Upper lobe of right lung (tissue), 1 donor: Measurements from ENCODE around the gene TSPAN4. TPM values are rescaled to one million over a fixed set of nuclear protein-coding genes. Genes with fewer than 3 reads are reported as not detected.

ENCODE experiments used
- ATAC-seq: fragments of 200-7000 bp; cut with Tn5 transposase; one replicate; pipeline ENCODE4 v1.9.1; 2020; ENCODE audit warnings: mild to moderate bottlenecking, moderate library complexity
- DNase-seq: peaks from one replicate; pipeline ENCODE4 v3.0.0-alpha.2; 2020
- H3K27ac ChIP-seq: fragments of 200-600 bp; one replicate; pipeline ENCODE4 v1.8.0; 2022
- H3K27me3 ChIP-seq: fragments of 200-600 bp; one replicate; pipeline ENCODE4 v1.8.0; 2022; ENCODE audit warnings: mild to moderate bottlenecking
- H3K36me3 ChIP-seq: fragments of 200-600 bp; one replicate; pipeline ENCODE4 v1.8.0; 2022
- H3K4me1 ChIP-seq: fragments of 200-600 bp; one replicate; pipeline ENCODE4 v1.8.0; 2022
- H3K4me3 ChIP-seq: fragments of 200-600 bp; one replicate; pipeline ENCODE4 v1.8.0; 2022; ENCODE audit warnings: mild to moderate bottlenecking
- H3K9me3 ChIP-seq: fragments of 200-600 bp; one replicate; pipeline ENCODE4 v1.8.0; 2022
- intact Hi-C: fragments of 100-400 bp; cut with DNase I; formaldehyde crosslinking; loops from one replicate; pipeline ENCODE4 v1.11.0; 2022
- total RNA-seq: library from RNA; stranded (reverse); fragmentation: NEBNext Ultra II Directional; extraction: Animal tissue kit (Norgen Biotek cat#: 25700); gene quantifications from one replicate; pipeline ENCODE4 v1.2.1, GENCODE V29; 2021
- TF ChIP-seq, protein P1 (sequence below): fragments of 200-600 bp; IDR thresholded peaks from one replicate; pipeline ENCODE4 v1.8.0; 2022; ENCODE audit warnings: antibody characterized with exemption
- donor health status: DM: no; HTN: yes; CAD: no; lungs with severe emphysema.

The TSPAN4 gene
- total RNA-seq, 1 donor from 2014 or later: 167 TPM

DNA sequence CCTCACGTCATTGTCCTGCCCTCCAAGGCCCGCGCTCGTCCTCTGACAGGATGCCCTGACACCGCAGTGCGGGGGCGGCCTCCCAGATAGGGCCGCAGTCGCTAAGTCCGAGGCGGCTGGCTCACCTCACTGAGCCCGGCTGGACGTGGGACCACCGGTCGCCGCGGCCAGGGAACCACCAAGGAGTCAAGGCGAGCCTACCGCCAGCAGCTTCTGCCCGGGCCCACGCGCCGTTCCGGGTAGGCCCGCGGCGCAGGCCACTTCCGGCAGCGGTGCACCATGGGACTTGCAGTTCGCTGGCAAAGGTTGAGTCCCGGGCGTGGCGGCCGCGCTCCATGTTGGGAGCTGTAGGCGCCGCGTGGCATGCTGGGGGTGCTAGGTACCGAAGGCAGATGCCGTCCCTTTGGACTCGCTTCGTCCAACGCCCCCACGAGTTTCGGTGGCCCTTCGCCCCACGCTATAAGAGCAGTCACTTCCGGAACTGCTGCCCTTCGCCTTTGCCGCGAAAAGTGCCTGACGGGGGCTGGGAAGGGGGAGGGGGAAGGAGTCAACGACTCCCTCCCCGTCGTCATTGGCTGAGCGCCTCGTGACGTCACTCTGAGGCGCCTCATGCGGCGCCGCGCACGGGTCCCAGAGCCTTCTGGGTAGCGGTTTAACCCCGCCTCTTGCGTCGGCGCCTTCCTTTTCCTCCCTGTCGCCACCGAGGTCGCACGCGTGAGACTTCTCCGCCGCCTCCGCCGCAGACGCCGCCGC, 33.2 kb upstream of the TSPAN4 start, which contains the start of gene RPLP2:
Gene RPLP2 (plus strand): TSS at position 681 of the 753 bp plus-strand sequence. CDS start 268 bp downstream, outside the sequence.
- peak within 1 kb of the TSS; percentile 100 for H3K4me3 ChIP-seq
- peak within 1 kb of the TSS; percentile 97 for H3K27ac ChIP-seq
- TF ChIP-seq, protein P1, sequence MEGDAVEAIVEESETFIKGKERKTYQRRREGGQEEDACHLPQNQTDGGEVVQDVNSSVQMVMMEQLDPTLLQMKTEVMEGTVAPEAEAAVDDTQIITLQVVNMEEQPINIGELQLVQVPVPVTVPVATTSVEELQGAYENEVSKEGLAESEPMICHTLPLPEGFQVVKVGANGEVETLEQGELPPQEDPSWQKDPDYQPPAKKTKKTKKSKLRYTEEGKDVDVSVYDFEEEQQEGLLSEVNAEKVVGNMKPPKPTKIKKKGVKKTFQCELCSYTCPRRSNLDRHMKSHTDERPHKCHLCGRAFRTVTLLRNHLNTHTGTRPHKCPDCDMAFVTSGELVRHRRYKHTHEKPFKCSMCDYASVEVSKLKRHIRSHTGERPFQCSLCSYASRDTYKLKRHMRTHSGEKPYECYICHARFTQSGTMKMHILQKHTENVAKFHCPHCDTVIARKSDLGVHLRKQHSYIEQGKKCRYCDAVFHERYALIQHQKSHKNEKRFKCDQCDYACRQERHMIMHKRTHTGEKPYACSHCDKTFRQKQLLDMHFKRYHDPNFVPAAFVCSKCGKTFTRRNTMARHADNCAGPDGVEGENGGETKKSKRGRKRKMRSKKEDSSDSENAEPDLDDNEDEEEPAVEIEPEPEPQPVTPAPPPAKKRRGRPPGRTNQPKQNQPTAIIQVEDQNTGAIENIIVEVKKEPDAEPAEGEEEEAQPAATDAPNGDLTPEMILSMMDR: no peak
- peaks cover 31% of the 10 kb centered on the region for H3K4me1 ChIP-seq
- no peaks in the 10 kb centered on the region for H3K27me3 ChIP-seq
- DNase-seq: peak; percentile 99
- peaks cover 32% of the 10 kb centered on the region for H3K36me3 ChIP-seq
- intact Hi-C loops: no loop called here
- no peaks in the 10 kb centered on the region for H3K9me3 ChIP-seq
- peak; percentile 92 for ATAC-seq

DNA sequence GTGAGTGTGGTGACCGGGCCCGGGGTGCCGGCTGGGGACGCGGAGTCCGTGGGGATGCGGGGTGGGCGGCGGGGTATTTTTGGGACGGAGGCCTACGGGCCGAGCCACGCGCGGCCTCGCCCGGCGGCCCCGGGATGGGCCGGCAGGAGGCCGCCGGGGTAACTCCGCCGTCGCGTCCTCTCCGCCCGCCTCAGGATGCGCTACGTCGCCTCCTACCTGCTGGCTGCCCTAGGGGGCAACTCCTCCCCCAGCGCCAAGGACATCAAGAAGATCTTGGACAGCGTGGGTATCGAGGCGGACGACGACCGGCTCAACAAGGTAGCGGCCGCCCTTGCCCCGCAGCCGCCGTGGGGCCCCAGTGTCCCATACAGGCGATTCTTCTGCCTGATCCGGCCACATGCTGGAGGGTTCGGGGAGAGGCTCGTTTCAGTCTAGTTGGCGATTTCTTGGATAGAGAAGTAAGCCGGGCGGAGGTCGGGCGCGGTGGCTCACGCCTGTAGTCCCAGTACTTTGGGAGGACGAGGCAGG, 32.5 kb upstream of the TSPAN4 start:
- TF ChIP-seq, protein P1: no peak
- H3K9me3 ChIP-seq: no peaks in the 10 kb centered on the region
- no peak for ATAC-seq
- H3K27me3 ChIP-seq: no peaks in the 10 kb centered on the region
- intact Hi-C loops: no loop called here
- H3K4me3 ChIP-seq: peak overlapping the region; percentile 100
- H3K4me1 ChIP-seq: peaks cover 28% of the 10 kb centered on the region
- DNase-seq: no peak
- H3K27ac ChIP-seq: peak overlapping the region; percentile 97
- peaks cover 32% of the 10 kb centered on the region for H3K36me3 ChIP-seq

DNA sequence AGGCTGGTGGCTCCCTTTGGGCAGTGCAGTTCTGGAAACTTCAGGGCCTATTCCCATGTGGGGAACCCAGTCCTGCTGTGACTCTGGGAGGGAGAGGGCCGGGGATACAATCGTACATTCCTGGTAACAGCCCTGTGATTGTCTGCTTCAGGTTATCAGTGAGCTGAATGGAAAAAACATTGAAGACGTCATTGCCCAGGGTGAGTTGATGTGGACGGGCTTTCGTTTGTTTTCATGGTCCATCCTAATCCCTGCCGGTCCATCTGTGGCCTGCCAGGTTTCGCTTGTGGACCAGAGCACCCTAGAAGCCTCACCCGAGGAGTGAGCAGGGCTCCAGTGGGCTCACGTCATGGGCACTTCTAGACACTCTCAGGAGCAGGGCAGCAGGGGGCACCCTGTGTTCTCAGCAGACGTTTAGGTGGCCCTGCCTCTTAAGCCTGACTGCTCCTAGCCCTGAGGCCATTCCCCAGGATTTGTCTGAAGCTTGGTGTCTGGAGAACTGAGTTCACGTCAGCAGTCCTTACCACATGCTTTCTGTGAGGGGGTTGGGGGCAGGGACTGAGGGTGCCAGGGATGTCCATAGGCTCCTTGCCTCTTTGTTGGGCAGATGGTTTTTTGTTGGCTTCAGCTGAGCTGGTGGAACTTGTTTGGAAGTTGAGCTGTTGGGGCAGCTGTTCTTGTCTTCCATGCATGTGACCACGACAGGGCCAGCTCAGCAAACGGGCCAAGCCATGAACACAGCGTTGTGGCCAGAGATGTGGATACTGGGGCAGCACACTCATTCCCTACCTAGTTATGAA, 31.0 kb upstream of the TSPAN4 start:
- Histone ChIP-seq H3K4me1 (peaks cover 23% of the 10 kb centered on the region), H3K27ac (no peak overlapping the region), H3K4me3 (no peak overlapping the region), H3K36me3 (peaks cover 32% of the 10 kb centered on the region), H3K27me3 (no peaks in the 10 kb centered on the region), H3K9me3 (no peaks in the 10 kb centered on the region)
- TF ChIP-seq, protein P1: no peak
- ATAC-seq: no peak
- intact Hi-C loops: no loop called here
- DNase-seq: no peak

DNA sequence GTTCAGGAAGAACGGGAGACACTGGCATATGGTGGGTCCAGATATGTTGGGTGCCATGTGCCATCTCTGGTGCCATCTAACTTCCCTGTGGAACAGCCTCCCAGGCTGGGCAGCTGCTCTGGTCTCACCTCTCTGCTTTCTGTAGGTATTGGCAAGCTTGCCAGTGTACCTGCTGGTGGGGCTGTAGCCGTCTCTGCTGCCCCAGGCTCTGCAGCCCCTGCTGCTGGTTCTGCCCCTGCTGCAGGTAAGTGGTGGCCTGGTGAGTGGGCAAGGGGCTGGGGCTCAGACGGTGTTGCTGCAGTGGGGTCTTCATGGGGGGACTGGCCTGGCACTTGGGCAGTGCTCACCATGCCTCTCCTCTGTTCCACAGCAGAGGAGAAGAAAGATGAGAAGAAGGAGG, 30.3 kb upstream of the TSPAN4 start:
- no peak for DNase-seq
- no peak overlapping the region for H3K4me3 ChIP-seq

DNA sequence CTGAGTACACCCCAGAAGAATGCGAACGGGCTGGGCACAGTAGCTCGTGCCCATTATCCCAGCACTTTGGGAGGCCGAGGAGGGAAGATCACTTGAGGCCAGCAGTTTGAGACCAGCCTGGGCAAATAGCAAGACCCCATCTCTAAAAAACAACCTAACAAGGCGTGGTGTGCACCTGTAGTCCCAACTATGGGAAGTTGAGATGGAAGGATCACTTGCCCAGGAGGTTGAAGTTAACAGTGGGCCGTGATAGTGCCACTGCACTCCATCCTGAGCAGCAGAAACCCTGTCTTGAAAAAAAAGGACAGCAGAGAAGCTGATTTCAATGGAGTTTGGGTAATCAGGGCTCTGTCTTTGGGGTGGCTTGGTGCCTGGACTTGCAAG, 29.6 kb upstream of the TSPAN4 start:
- DNase-seq (no peak), ATAC-seq (no peak)
- no peaks in the 10 kb centered on the region for H3K9me3 ChIP-seq
- no peak overlapping the region for H3K4me3 ChIP-seq
- no peak overlapping the region for H3K27ac ChIP-seq
- no peaks in the 10 kb centered on the region for H3K27me3 ChIP-seq
- peaks cover 22% of the 10 kb centered on the region for H3K4me1 ChIP-seq
- TF ChIP-seq, protein P1: no peak
- intact Hi-C loops: no loop called here
- peaks cover 32% of the 10 kb centered on the region for H3K36me3 ChIP-seq

More for the DNA sequence above, 30.3 kb upstream of the TSPAN4 start:
- intact Hi-C loops: no loop called here
- H3K27ac ChIP-seq: no peak overlapping the region
- H3K4me1 ChIP-seq: peaks cover 23% of the 10 kb centered on the region
- peaks cover 32% of the 10 kb centered on the region for H3K36me3 ChIP-seq
- no peaks in the 10 kb centered on the region for H3K27me3 ChIP-seq
- no peaks in the 10 kb centered on the region for H3K9me3 ChIP-seq
- ATAC-seq: no peak
- TF ChIP-seq, protein P1: no peak
